ENCODE results near the gene MRGPRF. TPM values are rescaled to one million over a fixed set of nuclear protein-coding genes. Genes with fewer than 3 reads are reported as not detected.

The MRGPRF gene
- total RNA-seq, 2 donors from 2014 or later = not detected

- H3K27me3 Mint-ChIP-seq = no peaks in the 10 kb centered on the region
- peak; percentile 45 for DNase-seq (ENCODE audit: low spot score)
- no peak for ATAC-seq
- H3K4me1 Mint-ChIP-seq (ENCODE audit: low read depth in 2 of 2) = no peaks in the 10 kb centered on the region
- H3K9me3 Mint-ChIP-seq = no peaks in the 10 kb centered on the region
- no peak overlapping the region for H3K4me3 Mint-ChIP-seq
- no peak overlapping the region for H3K27ac Mint-ChIP-seq
- H3K36me3 Mint-ChIP-seq = no peaks in the 10 kb centered on the region
These were observed 53.4 kb downstream of the MRGPRF start for GRCh38 chr11:68959465-68960293.

GRCh38 chr11:68958211-68958610 lies 54.8 kb downstream of the MRGPRF start:
- H3K9me3 Mint-ChIP-seq = no peaks in the 10 kb centered on the region

DNA sequence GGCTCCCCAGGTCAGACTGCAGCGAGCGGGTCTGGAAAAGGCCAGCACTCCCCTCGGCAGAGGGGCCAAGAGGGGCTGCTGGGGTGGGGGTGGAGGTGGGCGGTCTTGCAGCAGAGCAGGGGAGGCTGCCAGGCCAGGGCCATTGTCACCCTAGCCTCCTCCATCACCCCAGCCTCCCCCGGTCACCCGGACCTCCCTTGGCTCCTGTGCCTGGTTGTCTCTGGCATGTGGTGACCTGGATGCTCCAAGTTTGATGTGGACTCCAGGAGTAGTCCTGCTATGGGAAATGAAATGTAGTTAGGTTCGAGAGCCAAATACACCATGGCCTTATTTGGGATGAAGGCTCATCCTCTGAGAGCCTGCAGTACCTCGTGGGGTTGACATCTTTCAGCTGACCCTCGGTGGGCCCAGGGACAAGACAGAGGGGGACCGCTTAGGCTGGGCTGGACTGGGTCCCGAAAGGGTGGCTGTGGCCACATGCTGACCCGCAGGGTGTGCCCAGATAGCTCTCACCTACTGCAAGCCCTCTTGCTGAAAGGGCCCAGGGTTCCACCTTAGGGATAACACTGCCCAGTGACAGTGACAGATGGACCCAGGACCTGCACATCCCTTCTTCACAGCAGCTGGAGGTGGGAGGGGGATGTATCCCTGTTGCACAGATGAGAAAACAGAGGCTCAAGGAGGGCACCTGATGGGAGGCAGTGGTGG lies 56.3 kb downstream of the MRGPRF start:
- H3K36me3 Mint-ChIP-seq = no peaks in the 10 kb centered on the region
- no peak overlapping the region for H3K4me3 Mint-ChIP-seq
- no peaks in the 10 kb centered on the region for H3K9me3 Mint-ChIP-seq
- no peak overlapping the region for H3K27ac Mint-ChIP-seq
- H3K4me1 Mint-ChIP-seq (ENCODE audit: low read depth in 2 of 2) = no peaks in the 10 kb centered on the region
- DNase-seq (ENCODE audit: low spot score) = no peak
- H3K27me3 Mint-ChIP-seq = no peaks in the 10 kb centered on the region
- ATAC-seq = peak in 1 of 2 donors; percentile 18

More at GRCh38 chr11:68958211-68958610, 54.8 kb downstream of the MRGPRF start:
- Mint-ChIP-seq H3K4me3 (no peak overlapping the region), H3K27ac (no peak overlapping the region), H3K36me3 (no peaks in the 10 kb centered on the region), H3K4me1 (ENCODE audit: low read depth in 2 of 2) (no peaks in the 10 kb centered on the region), H3K27me3 (no peaks in the 10 kb centered on the region)
- ATAC-seq (no peak), DNase-seq (ENCODE audit: low spot score) (no peak)

- ATAC-seq = peak in 1 of 2 donors; percentile 51
- DNase-seq (ENCODE audit: low spot score) = no peak
- H3K27me3 Mint-ChIP-seq = no peaks in the 10 kb centered on the region
- H3K36me3 Mint-ChIP-seq = no peaks in the 10 kb centered on the region
- H3K4me3 Mint-ChIP-seq = no peak overlapping the region
- no peaks in the 10 kb centered on the region for H3K4me1 Mint-ChIP-seq (ENCODE audit: low read depth in 2 of 2)
- no peak overlapping the region for H3K27ac Mint-ChIP-seq
- no peaks in the 10 kb centered on the region for H3K9me3 Mint-ChIP-seq
These were observed 56.9 kb downstream of the MRGPRF start for GRCh38 chr11:68956142-68956541.

DNA sequence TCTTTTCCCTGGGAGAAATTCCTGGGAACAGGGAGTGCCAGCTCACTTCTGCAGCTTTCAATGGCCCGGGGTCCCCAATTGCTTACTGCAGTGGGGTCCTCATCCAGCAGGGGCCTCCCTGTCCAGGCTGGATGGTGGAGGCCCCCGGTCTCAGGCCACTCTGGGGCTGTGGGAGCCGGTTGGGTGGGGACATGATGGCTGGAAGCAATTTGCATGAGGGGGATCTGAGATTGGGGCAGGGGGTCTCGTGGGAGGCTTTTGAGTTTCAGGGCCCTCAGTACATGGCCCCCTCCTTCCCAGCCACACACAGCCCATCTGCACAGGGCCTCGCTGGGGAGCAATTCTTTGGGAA lies 57.5 kb downstream of the MRGPRF start:
- no peak for ATAC-seq
- no peaks in the 10 kb centered on the region for H3K27me3 Mint-ChIP-seq
- no peaks in the 10 kb centered on the region for H3K9me3 Mint-ChIP-seq
- no peaks in the 10 kb centered on the region for H3K36me3 Mint-ChIP-seq
- H3K4me3 Mint-ChIP-seq = no peak overlapping the region
- H3K27ac Mint-ChIP-seq = no peak overlapping the region
- H3K4me1 Mint-ChIP-seq (ENCODE audit: low read depth in 2 of 2) = no peaks in the 10 kb centered on the region
- no peak for DNase-seq (ENCODE audit: low spot score)

GRCh38 chr11:68954836-68955606 lies 58.0 kb downstream of the MRGPRF start:
- no peak overlapping the region for H3K4me3 Mint-ChIP-seq
- DNase-seq (ENCODE audit: low spot score) (no peak), ATAC-seq (no peak)
- no peaks in the 10 kb centered on the region for H3K9me3 Mint-ChIP-seq
- H3K4me1 Mint-ChIP-seq (ENCODE audit: low read depth in 2 of 2) = no peaks in the 10 kb centered on the region
- no peak overlapping the region for H3K27ac Mint-ChIP-seq
- no peaks in the 10 kb centered on the region for H3K27me3 Mint-ChIP-seq
- no peaks in the 10 kb centered on the region for H3K36me3 Mint-ChIP-seq

Other genes starting within 250 kb of the MRGPRF start
- 10 to 100 TPM; 26.7 to 32.3 TPM for gene CPT1A, start 171.3 kb downstream of the MRGPRF start, total RNA-seq
- 100 to 1,000 TPM in 1 of 2 donors, 10 to 100 TPM in 1; 57.6 to 108 TPM for gene MRPL21, start 109.4 kb downstream of the MRGPRF start, total RNA-seq
- gene IGHMBP2, start 109.4 kb downstream of the MRGPRF start, total RNA-seq = 10 to 100 TPM; 32.8 to 62.9 TPM
- not detected for gene MRGPRD, start 32.3 kb downstream of the MRGPRF start, total RNA-seq
- gene TPCN2, start 35.7 kb upstream of the MRGPRF start, total RNA-seq = 10 to 100 TPM; 17.1 to 24.6 TPM
- under 1 TPM in 1 of 2 donors, not detected in 1; 0.89 TPM for gene SMIM38, start 142.7 kb upstream of the MRGPRF start, total RNA-seq

Data from natural killer cell treated with Interleukin-12 subunit alpha and Interleukin-12 subunit beta and Interleukin-15 and Interleukin-18, amount 100 ng/mL, for 72 hours (primary cell).